H1 (cell line): ENCODE data around the gene SPOCK1. TPM values are rescaled to one million over a fixed set of nuclear protein-coding genes. Genes with fewer than 3 reads are reported as not detected.

ENCODE experiments used
- CTCF ChIA-PET: fragments of 300-600 bp; sonication (Branson Sonifier 250); formaldehyde crosslinking; loops from one replicate; lab custom pipeline; 2021; ENCODE audit not compliant: partially characterized antibody; lab: Charles Lee
- POLR2A ChIA-PET: fragments of 300-600 bp; sonication (Branson Sonifier 250); formaldehyde crosslinking; loops from one replicate; lab custom pipeline; 2021; ENCODE audit warnings: inconsistent platforms; ENCODE audit not compliant: partially characterized antibody; lab: Charles Lee
- DNase-seq, 2 experiments: peaks; one replicate each; pipeline versions ENCODE4 v3.0.0 to v3.0.0-alpha.2; 2010 to 2022; ENCODE audit warnings: low spot score in 2 of 2, low read depth in 1 of 2, mixed read lengths in 1 of 2
- FAIRE-seq: peaks from 2 replicates; lab custom pipeline; 2011; peaks lifted over from hg19 to GRCh38; lab: Jason Lieb, UNC
- H2AFZ ChIP-seq: 2 replicates; pipeline ENCODE4 v1.8.1; 2012; ENCODE audit warnings: low read length, inconsistent platforms
- H2AK5ac ChIP-seq: 2 replicates; pipeline ENCODE4 v1.6.1; 2013; ENCODE audit warnings: low read depth, low read length
- H2BK120ac ChIP-seq: replicated peaks from 2 replicates; pipeline ENCODE3; 2013; ENCODE audit warnings: low read depth, low read length, inconsistent platforms
- H2BK12ac ChIP-seq: 2 replicates; pipeline ENCODE4 v1.6.1; 2013; ENCODE audit warnings: low read depth, low read length
- H2BK15ac ChIP-seq: 2 replicates; pipeline ENCODE4 v1.6.1; 2013; ENCODE audit warnings: low read length
- H2BK20ac ChIP-seq: 2 replicates; pipeline ENCODE4 v1.6.1; 2013; ENCODE audit warnings: low read length
- H2BK5ac ChIP-seq: 2 replicates; pipeline ENCODE4 v1.6.1; 2013; ENCODE audit warnings: low read depth, low read length
- H3K14ac ChIP-seq: 2 replicates; pipeline ENCODE4 v1.6.1; 2013; ENCODE audit warnings: inconsistent platforms; ENCODE audit not compliant: insufficient read length
- H3K18ac ChIP-seq: 2 replicates; pipeline ENCODE4 v1.6.1; 2013; ENCODE audit warnings: low read length; ENCODE audit errors: extremely low read depth
- H3K23ac ChIP-seq: 2 replicates; pipeline ENCODE4 v1.6.1; 2013; ENCODE audit warnings: inconsistent platforms; ENCODE audit not compliant: insufficient read length
- H3K23me2 ChIP-seq: 2 replicates; pipeline ENCODE4 v1.6.1; 2013; ENCODE audit warnings: low read depth, low read length
- H3K27ac ChIP-seq: 2 replicates; pipeline ENCODE4 v1.6.1; 2011; ENCODE audit warnings: low read depth, low read length, inconsistent platforms
- H3K27me3 ChIP-seq, 4 experiments: replicated peaks in 1 of 4; 1 replicate in 1 of 4; 2 replicates in 3 of 4; pipeline versions ENCODE4 v1.6.1 to v1.8.1; 2011 to 2013; ENCODE audit warnings: low read length in 3 of 4, mild to moderate bottlenecking in 3 of 4, inconsistent platforms in 2 of 4, mixed read lengths in 2 of 4, moderate library complexity in 1 of 4; ENCODE audit not compliant: control insufficient read depth in 3 of 4, insufficient read depth in 3 of 4; ENCODE audit errors: extremely low read depth in 1 of 4
- H3K36me3 ChIP-seq, 4 experiments: 2 replicates each; pipeline versions ENCODE4 v1.6.1 to v1.8.1; 2011 to 2013; ENCODE audit warnings: mild to moderate bottlenecking in 4 of 4, low read length in 3 of 4, moderate library complexity in 2 of 4, control low read depth in 1 of 4, inconsistent platforms in 1 of 4; ENCODE audit not compliant: insufficient read depth in 4 of 4, control insufficient read depth in 2 of 4
- H3K4ac ChIP-seq: replicated peaks from 2 replicates; pipeline ENCODE3; 2013; ENCODE audit warnings: low read length, low read depth, mixed read lengths, inconsistent platforms; ENCODE audit not compliant: insufficient read length
- H3K4me1 ChIP-seq, 4 experiments: replicated peaks in 1 of 4; 1 replicate in 1 of 4; 2 replicates in 3 of 4; pipeline versions ENCODE4 v1.6.1 to v1.8.1; 2011 to 2013; ENCODE audit warnings: low read length in 3 of 4, inconsistent platforms in 2 of 4, mixed read lengths in 1 of 4; ENCODE audit not compliant: insufficient read depth in 4 of 4, control insufficient read depth in 3 of 4
- H3K4me2 ChIP-seq, 2 experiments: 2 replicates each; pipeline versions ENCODE4 v1.6.1 to v1.8.1; 2011 to 2013; ENCODE audit warnings: low read depth in 2 of 2, low read length in 2 of 2, control low read depth in 1 of 2, inconsistent platforms in 1 of 2, mild to moderate bottlenecking in 1 of 2; ENCODE audit not compliant: insufficient read depth in 1 of 2
- H3K4me3 ChIP-seq, 4 experiments: fragments of 200-600, 300-600 bp in 1 of 4; sonication (generic), shearing (Covaris generic), sonication (Bioruptor Twin) in 1 of 4; 2 replicates each; pipeline versions ENCODE4 v1.5.1 to v1.8.1; 2011 to 2016; ENCODE audit warnings: low read length in 4 of 4, low read depth in 3 of 4, control low read depth in 2 of 4, inconsistent platforms in 2 of 4, mild to moderate bottlenecking in 2 of 4, mixed read lengths in 1 of 4, moderate library complexity in 1 of 4; ENCODE audit not compliant: insufficient read depth in 2 of 4; ENCODE audit errors: extremely low read depth in 1 of 4
- H3K56ac ChIP-seq: replicated peaks from 2 replicates; pipeline ENCODE3; 2013; ENCODE audit warnings: low read depth, mild to moderate bottlenecking, mixed read lengths, low read length, inconsistent platforms; ENCODE audit not compliant: insufficient read length
- H3K79me1 ChIP-seq: 2 replicates; pipeline ENCODE4 v1.6.1; 2013; ENCODE audit warnings: low read depth, low read length, control low read depth
- H3K79me2 ChIP-seq, 2 experiments: 2 replicates each; pipeline versions ENCODE4 v1.6.1 to v1.8.1; 2012 to 2013; ENCODE audit warnings: low read length in 2 of 2, mild to moderate bottlenecking in 2 of 2, inconsistent platforms in 1 of 2; ENCODE audit not compliant: insufficient read depth in 2 of 2, control insufficient read depth in 1 of 2
- H3K9ac ChIP-seq, 4 experiments: replicated peaks in 1 of 4; 1 replicate in 1 of 4; 2 replicates in 3 of 4; pipeline versions ENCODE4 v1.6.1 to v1.8.1; 2011 to 2013; ENCODE audit warnings: low read depth in 3 of 4, low read length in 3 of 4, control low read depth in 2 of 4, mild to moderate bottlenecking in 2 of 4, moderate library complexity in 2 of 4, inconsistent platforms in 1 of 4; ENCODE audit errors: extremely low read depth in 1 of 4
- H3K9me3 ChIP-seq, 2 experiments: 2 replicates each; pipeline versions ENCODE4 v1.6.1 to v1.8.1; 2012 to 2013; ENCODE audit warnings: mild to moderate bottlenecking in 2 of 2, moderate library complexity in 2 of 2, control low read depth in 1 of 2, inconsistent platforms in 1 of 2, low read depth in 1 of 2, low read length in 1 of 2, mixed read lengths in 1 of 2; ENCODE audit not compliant: insufficient read depth in 2 of 2
- H4K20me1 ChIP-seq, 2 experiments: replicated peaks in 1 of 2; 2 replicates each; pipeline versions ENCODE3 to v1.8.1; 2011 to 2013; ENCODE audit warnings: inconsistent platforms in 2 of 2, low read length in 2 of 2, mild to moderate bottlenecking in 1 of 2; ENCODE audit not compliant: insufficient read depth in 2 of 2, control insufficient read depth in 1 of 2
- H4K5ac ChIP-seq: 2 replicates; pipeline ENCODE4 v1.6.1; 2013; ENCODE audit warnings: low read length, low read depth, mixed read lengths, inconsistent platforms; ENCODE audit not compliant: insufficient read length
- H4K8ac ChIP-seq: 2 replicates; pipeline ENCODE4 v1.8.0; 2013; ENCODE audit warnings: mild to moderate bottlenecking, moderate library complexity, low read length, inconsistent platforms; ENCODE audit not compliant: insufficient read depth; ENCODE audit errors: extremely low read depth
- H4K91ac ChIP-seq: replicated peaks from 2 replicates; pipeline ENCODE3; 2013; ENCODE audit warnings: low read length, mixed read lengths, inconsistent platforms; ENCODE audit not compliant: insufficient read length
- ASH2L ChIP-seq: fragments of 200-600, 300-600 bp; sonication (generic); IDR thresholded peaks from one replicate; pipeline ENCODE4 v1.7.1; 2017; ENCODE audit warnings: low read length
- CBX5 ChIP-seq: fragments of 300-800, 300-1000 bp; sonication (generic); IDR thresholded peaks from 2 replicates; pipeline ENCODE4 v1.7.1; 2016; ENCODE audit warnings: antibody characterized with exemption, low read length, low read depth
- CBX8 ChIP-seq: fragments of 300-800, 300-1000 bp; sonication (generic); IDR thresholded peaks from 2 replicates; pipeline ENCODE4 v1.7.1; 2016; ENCODE audit warnings: low read depth, low read length, borderline replicate concordance
- EP300 ChIP-seq, 2 experiments: IDR thresholded peaks; 1 replicate in 1 of 2; 2 replicates in 1 of 2; pipeline ENCODE4 v1.6.1; 2011 to 2012; ENCODE audit warnings: low read depth in 2 of 2, low read length in 2 of 2, mild to moderate bottlenecking in 2 of 2, borderline replicate concordance in 1 of 2, inconsistent platforms in 1 of 2, moderate library complexity in 1 of 2
- EZH2 ChIP-seq: fragments of 200-600 bp; sonication (generic); IDR thresholded peaks from 2 replicates; pipeline ENCODE4 v1.7.1; 2012; ENCODE audit warnings: low read depth, mild to moderate bottlenecking, moderate library complexity, low read length, inconsistent platforms; ENCODE audit not compliant: severe bottlenecking
- JUND ChIP-seq: IDR thresholded peaks from 2 replicates; pipeline ENCODE4 v1.6.1; 2011; ENCODE audit warnings: mild to moderate bottlenecking, improper control_type of control experiment, low read length
- KDM5A ChIP-seq: fragments of 200-600 bp; IDR thresholded peaks from 2 replicates; pipeline ENCODE4 v1.7.1; 2012; ENCODE audit warnings: mild to moderate bottlenecking, low read length, inconsistent platforms, mixed read lengths
- NRF1 ChIP-seq: IDR thresholded peaks from 2 replicates; pipeline ENCODE4 v1.6.1; 2011; ENCODE audit warnings: mild to moderate bottlenecking, low read depth, low read length, improper control_type of control experiment
- POLR2A ChIP-seq, 2 experiments: IDR thresholded peaks; 1 replicate in 1 of 2; 2 replicates in 1 of 2; pipeline ENCODE4 v1.6.1; 2011; ENCODE audit warnings: low read depth in 2 of 2, low read length in 2 of 2, mild to moderate bottlenecking in 2 of 2; ENCODE audit errors: control extremely low read depth in 1 of 2
- RAD21 ChIP-seq, 2 experiments: IDR thresholded peaks in 1 of 2; conservative IDR thresholded peaks in 1 of 2; 2 replicates each; pipeline ENCODE4 v1.6.1; 2011; ENCODE audit warnings: low read depth in 2 of 2, low read length in 2 of 2, improper control_type of control experiment in 1 of 2, inconsistent platforms in 1 of 2, mild to moderate bottlenecking in 1 of 2, moderate library complexity in 1 of 2
- RBBP5 ChIP-seq: IDR thresholded peaks from 2 replicates; pipeline ENCODE4 v1.7.1; 2012; ENCODE audit warnings: low read depth, mild to moderate bottlenecking, inconsistent platforms, low read length, moderate library complexity, borderline replicate concordance
- SIX5 ChIP-seq: IDR thresholded peaks from 2 replicates; pipeline ENCODE4 v1.6.1; 2011; ENCODE audit warnings: mild to moderate bottlenecking, low read depth, low read length
- WGBS, 2 experiments: shearing (Covaris generic) in 1 of 2; methylation state at CpG; one replicate each; pipeline versions ENCODE4 v1.1.6 to v1.1.7; 2013 to 2015; ENCODE audit warnings: low lambda C conversion rate in 2 of 2, mixed read lengths in 2 of 2, inconsistent platforms in 1 of 2, low coverage in 1 of 2, missing lambda C conversion rate in 1 of 2; ENCODE audit not compliant: insufficient replicate concordance in 2 of 2, insufficient coverage in 1 of 2, insufficient read length in 1 of 2; ENCODE audit errors: extremely low coverage in 1 of 2, missing lambda C conversion rate in 1 of 2; 5-methylcytosine and 5-hydroxymethylcytosine counted together
- polyA plus RNA-seq, 7 experiments: library from polyadenylated mRNA; depleted of rRNA in 3 of 7; stranded (reverse) in 5 of 7; unstranded in 2 of 7; fragments of >200 nt in 5 of 7; fragments of 200-250 nt in 2 of 7; gene quantifications; 1 replicate in 5 of 7; 2 replicates in 1 of 7; 4 replicates in 1 of 7; pipeline versions ENCODE4 v1.2.1 to v1.2.3, GENCODE V29; 2011 to 2013; ENCODE audit warnings: missing spikeins in 2 of 7, mixed read lengths in 2 of 7
- total RNA-seq: library from RNA; stranded (reverse); fragmentation: NEBNext Ultra II Directional; extraction: Animal tissue kit (Norgen Biotek cat#: 25700); gene quantifications from 2 replicates; pipeline ENCODE4 v1.2.1, GENCODE V29; 2021
- TF ChIP-seq, protein P1 (sequence below): IDR thresholded peaks from 2 replicates; pipeline ENCODE4 v1.6.1; 2011; ENCODE audit warnings: low read depth, mild to moderate bottlenecking, low read length; ENCODE audit not compliant: insufficient read depth
- TF ChIP-seq, protein P2 (sequence below): IDR thresholded peaks from 2 replicates; pipeline ENCODE4 v1.6.1; 2012; ENCODE audit warnings: inconsistent platforms

SPOCK1 gene
- total and polyA plus RNA-seq, 2 of the 8 experiments (the other 6 are each of a cell fraction or from before 2014, with no cell fraction given): 6.9 to 18.1 TPM

DNA sequence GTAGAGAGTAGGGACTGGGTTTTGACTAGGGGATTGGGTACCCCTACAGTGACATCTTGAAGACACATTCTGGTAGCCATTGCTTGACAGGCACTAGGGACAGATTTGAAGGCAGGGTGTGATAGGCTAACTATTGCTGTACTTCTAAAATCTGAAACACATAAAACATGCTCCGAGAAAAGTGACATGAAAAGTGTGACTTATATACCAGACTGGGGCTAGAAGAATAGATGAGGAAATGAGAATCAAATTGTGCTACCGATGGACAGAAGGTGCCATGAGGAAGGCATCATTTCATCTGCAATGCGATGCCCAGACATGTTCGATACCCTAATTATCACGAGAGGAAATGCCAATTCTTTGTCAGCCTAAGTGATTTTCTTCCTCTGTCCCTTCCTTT, 475.8 kb downstream of the SPOCK1 start:
- no peaks in the 10 kb centered on the region for H3K23me2 ChIP-seq
- H2BK5ac ChIP-seq: no peak overlapping the region
- no peak overlapping the region for H3K23ac ChIP-seq
- no peak overlapping the region for H2BK20ac ChIP-seq
- no peak overlapping the region for H3K9ac ChIP-seq
- no peak overlapping the region for H4K8ac ChIP-seq
- no peaks in the 10 kb centered on the region for H3K27me3 ChIP-seq
- H4K20me1 ChIP-seq: no peaks in the 10 kb centered on the region
- no peak overlapping the region for H3K4me2 ChIP-seq
- H3K14ac ChIP-seq: no peak overlapping the region
- 88% methylated on average over 5 of the region's 5 CpGs; no CpG with 5 or more reads in 1 of the 2 experiments for WGBS, 2 experiments
- POLR2A ChIA-PET: no interaction called here
- H3K4me1 ChIP-seq: no peaks in the 10 kb centered on the region
- no peak for DNase-seq
- no peak overlapping the region; the same call in 1 of the 2 replicates for H2BK12ac ChIP-seq
- CTCF ChIA-PET: interaction anchor here (0.7 to 1.0 kb wide), 2 partner anchors 14 to 297 kb away, joined by 3 read pairs; no protein-coding TSS in a partner anchor
- no peak overlapping the region for H2BK120ac ChIP-seq
- no peak overlapping the region for H2AFZ ChIP-seq
- FAIRE-seq: peak; percentile 45
- H3K27ac ChIP-seq: no peak overlapping the region
- no peak overlapping the region for H3K18ac ChIP-seq
- no peak overlapping the region for H2AK5ac ChIP-seq
- no peak overlapping the region for H4K91ac ChIP-seq
- H3K79me1 ChIP-seq: no peaks in the 10 kb centered on the region
- H3K9me3 ChIP-seq: no peaks in the 10 kb centered on the region
- no peak overlapping the region for H4K5ac ChIP-seq
- H3K36me3 ChIP-seq: no peaks in the 10 kb centered on the region
- H3K56ac ChIP-seq: no peak overlapping the region
- H3K4me3 ChIP-seq: no peak overlapping the region
- no peak overlapping the region for H3K4ac ChIP-seq
- H3K79me2 ChIP-seq: no peaks in the 10 kb centered on the region
- no peak overlapping the region for H2BK15ac ChIP-seq
- TF ChIP-seq, protein P1, sequence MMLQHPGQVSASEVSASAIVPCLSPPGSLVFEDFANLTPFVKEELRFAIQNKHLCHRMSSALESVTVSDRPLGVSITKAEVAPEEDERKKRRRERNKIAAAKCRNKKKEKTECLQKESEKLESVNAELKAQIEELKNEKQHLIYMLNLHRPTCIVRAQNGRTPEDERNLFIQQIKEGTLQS: no peak
- TF ChIP-seq POLR2A (IDR thresholded peaks at IDR 0.05; ENCODE audit: control extremely low read depth in 1 of 2, low read depth in 2 of 2, low read length in 2 of 2) (no peak), NRF1 (no peak), CBX5 (no peak), RAD21 (IDR thresholded peaks at IDR 0.05 in 1 of 2, conservative IDR thresholded peaks at IDR 0.05 in 1 of 2; ENCODE audit: low read depth in 2 of 2, low read length in 2 of 2) (no peak), RBBP5 (no peak), CBX8 (no peak), JUND (no peak), EZH2 (no peak), SIX5 (no peak), EP300 (IDR thresholded peaks at IDR 0.05; ENCODE audit: borderline replicate concordance in 1 of 2, low read depth in 2 of 2, low read length in 2 of 2) (no peak), KDM5A (no peak), ASH2L (no peak)
- TF ChIP-seq, protein P2, sequence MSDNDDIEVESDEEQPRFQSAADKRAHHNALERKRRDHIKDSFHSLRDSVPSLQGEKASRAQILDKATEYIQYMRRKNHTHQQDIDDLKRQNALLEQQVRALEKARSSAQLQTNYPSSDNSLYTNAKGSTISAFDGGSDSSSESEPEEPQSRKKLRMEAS: no peak
